GM19395 (cell line): ENCODE measurements around the gene SHC3.

Experiments used
- ATAC-seq: cut with Tn5 transposase; IDR thresholded peaks from one replicate; pipeline ENCODE4 v1.9.1; 2021; ENCODE audit warnings: mild to moderate bottlenecking, moderate library complexity; ENCODE audit not compliant: unreplicated experiment

SHC3 gene

DNA sequence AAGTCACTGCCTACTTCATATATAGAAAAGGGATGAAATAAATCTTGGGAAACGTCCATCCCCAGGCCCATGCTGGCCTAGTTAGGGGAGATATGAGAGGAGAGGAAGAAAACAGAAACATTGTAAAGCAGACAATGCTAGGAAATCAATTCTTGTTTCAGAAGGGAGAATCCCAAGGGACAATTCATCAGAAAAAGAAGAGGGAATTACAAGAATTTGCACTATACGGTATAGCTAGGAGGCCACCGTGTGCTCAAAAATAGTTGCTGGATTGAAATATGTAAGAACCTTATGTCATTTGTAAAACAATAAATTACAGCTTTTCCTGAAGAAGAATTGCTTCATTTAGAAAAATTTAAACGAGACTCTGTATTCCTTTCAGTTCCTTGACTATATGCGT, 8.3 kb upstream of the SHC3 start:
- ATAC-seq = no peak

GRCh38 chr9:89185980-89186379, 7.4 kb upstream of the SHC3 start:
- ATAC-seq = no peak

DNA sequence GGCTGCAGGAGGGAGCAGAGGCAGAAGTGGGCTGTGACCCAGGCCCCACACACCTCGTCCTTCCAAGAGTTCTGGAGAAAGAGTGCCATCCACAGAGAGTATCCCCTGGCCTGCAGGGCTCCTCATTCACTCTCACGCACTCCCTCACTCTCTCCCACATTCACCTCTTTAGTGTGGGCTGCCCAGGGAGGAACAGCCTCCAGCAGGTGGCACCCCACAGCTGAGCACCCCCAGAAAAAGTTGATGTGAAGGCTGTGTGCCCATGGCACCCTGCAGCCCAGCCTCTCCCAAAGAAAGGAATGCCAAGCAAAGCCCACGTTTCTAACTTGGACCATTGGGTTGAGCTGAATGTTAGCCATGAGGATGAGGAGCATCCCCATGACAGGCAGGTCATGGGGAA, 4.5 kb upstream of the SHC3 start:
- no peak for ATAC-seq

DNA sequence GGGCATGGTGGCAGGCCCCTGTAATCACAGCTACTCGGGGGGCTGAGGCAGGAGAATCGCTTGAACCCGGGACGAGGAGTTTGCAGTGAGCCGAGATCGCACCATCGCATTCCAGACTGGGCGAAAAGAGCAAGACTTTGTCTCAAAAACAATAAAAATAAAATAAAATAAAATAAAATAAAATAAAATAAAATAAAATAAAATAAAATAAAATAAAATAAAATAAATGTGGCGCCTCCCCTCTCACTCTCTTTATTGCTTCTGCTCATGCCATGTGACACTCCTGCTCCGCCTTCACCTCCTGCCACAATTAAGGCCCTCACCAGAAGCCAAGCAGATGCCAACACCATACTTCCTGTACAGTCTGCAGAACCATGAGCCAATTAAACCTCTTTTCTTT, 3.8 kb upstream of the SHC3 start:
- no peak for ATAC-seq

DNA sequence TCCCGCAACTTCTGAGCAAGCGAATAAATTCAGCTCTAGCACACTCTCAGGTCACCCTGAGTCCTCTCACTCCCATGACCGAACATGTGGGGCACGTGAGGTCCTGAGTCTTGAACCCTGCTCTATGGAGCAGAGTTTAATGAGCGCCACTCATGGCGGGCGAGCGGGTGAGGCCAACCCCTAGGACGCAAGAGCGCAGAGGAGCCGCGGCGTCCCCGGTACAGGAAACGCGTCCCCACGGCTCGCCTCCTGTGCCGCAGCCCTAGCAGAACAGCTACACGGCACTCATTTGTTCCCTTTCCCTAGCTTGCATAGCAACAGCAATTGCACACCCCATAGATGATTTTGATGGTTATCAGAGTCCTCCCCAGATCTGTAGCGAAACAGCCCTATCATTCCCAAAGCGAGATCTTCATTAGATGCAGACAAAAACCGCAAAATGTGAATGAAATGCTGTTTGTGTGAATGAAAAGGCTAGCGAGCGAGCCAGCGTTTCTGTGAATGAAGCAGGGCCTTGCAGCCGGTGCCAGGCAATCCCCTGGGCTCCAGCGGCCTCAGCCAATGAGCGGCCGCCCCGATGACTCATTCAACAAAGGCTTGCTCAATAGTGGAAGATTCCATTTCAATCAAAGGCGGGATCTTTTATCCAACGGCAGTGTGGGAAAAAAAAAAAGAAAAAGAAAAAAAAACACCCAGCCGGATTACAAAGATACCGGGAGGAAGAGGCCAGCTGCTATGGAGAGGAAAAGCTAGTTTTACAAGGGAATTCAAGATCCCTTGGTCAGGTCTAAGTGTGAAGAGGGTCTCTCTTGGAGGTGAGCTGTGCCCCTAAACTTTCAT, 1.5 kb upstream of the SHC3 start:
- no peak for ATAC-seq

DNA sequence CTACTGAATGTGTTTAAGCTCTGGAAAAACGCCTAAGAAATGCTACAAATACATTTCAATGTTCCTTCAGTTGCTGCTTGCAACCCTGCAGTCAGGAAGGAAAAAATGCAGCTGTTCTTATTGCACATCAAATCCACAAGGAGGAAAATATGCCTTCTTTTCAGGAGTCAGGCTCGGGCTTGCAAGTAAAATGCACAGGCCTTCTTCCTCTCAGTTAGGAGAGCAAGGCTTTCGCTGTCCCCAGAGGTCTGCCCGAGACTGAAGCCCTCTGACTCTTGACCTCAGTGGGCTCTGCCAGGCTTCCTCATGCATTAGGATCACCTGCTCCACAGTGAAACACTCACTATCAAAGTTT, 899 bp upstream of the SHC3 start:
- ATAC-seq = no peak

DNA sequence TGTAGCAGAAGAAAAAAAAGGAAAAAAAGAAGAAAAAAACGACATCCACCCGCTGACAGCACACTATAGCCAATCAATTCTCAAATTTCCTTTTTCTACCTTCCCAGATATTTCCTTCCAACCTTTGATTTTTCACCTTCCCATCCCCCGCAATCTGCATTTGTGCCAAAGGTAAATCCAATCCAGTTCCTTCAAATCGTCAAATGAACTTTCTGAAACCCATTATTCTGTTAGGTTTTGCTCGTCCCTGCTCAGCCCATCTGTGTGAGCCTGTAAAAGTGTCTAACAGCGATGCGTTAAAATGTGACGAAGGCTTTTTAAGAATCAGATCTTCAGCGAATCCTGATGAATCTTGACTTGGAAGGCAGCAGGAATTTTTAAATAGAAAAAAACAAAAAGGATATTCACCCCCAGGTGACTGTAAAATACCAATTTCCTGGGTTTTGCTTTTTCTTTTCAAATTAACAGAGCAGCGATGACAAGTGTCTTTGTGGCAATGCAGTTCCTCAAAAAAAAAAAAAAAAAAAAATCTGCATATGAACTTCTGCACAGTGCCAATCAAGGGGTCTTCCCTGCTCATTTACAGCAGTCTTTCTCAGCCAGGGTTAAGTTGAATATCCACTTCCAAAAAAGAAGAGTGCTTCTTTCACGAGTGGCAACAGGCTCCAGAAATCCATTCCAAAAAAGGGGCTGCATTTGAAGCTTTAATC, 367 bp upstream of the SHC3 start:
- ATAC-seq = no peak

DNA sequence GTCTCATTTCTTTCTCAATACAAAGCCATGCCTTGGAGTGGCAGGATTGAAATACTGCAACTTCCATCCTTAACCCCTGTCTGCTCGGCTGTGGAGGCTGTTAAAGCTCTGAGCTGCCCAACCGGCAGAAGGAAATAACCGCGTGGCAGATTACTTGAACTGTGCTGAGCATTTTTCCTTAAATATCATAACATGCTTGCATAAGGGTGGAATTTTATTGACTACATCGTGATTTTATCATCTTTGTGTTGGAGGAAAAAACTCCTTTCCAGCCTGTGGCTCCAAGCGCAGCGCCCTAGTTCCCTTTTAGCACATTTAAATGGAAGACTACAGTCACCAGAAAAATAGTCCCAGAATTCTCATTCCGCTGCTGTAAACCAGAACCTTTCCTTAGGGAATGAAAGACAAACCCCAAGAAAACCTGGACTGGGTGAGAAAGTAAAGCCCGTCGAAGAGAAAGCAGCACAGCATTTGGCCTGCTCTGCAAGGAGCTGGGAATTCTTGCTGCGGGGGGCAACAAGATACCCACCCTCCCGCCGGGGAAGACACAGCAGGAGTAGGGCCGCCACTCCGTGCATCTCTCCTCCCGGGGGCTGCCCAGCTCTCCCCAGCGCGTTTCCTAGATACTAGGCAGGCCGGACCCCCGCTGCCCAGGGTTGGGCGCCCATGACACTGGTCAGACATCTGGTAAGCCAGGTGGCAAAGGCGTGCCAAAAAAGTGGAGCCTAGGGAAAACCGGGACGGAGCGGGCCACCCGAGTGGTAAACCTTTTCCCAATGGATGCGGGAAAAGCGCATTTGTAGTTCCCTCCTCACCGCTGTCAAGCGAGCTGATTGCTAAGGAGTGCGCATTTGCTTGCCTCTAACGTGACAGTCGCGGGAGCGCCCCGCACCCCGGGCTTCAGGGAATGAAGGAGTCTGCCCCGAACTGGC, 1.3 kb downstream of the SHC3 start:
- ATAC-seq = no peak

DNA sequence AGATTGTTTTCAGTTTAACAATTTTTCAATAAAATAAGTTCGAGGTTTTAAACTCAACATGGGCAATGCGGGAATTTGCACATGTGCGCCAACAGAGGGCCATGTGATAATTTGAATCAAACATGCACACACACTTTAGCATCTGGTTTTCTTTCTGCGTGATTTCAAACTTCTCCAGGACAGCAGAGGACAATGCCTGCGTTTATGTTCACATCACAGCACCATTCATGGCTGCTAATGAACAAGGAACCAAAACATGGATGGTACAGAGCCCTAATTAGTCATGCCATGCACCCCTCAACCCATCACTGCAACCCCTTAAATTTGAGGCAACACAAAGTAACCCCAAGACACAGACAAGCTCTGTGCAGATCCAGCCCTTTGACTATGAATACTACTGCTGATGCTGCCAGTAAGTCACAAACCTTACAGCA, 2.8 kb downstream of the SHC3 start:
- no peak for ATAC-seq

- no peak for ATAC-seq
These were observed 4.3 kb downstream of the SHC3 start for GRCh38 chr9:89174291-89174690.

GRCh38 chr9:89173072-89173471, 5.5 kb downstream of the SHC3 start:
- ATAC-seq = no peak

DNA sequence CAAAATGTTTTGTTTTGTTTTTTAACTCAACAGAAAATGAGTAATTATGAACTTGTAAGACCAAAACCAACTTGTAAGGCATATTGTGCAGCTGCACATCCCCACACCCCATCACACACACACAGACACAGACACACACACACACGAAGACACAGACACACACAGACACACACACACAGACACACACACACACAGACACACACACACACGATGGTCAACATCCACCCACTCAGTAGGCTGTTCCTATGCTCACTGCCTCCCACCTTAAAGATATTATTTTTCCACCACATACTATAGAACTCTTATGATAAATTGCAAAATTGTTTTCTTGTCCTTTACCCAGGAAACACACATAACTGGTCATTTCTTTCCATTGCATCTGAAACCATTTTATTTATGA, 6.2 kb downstream of the SHC3 start:
- ATAC-seq = no peak

DNA sequence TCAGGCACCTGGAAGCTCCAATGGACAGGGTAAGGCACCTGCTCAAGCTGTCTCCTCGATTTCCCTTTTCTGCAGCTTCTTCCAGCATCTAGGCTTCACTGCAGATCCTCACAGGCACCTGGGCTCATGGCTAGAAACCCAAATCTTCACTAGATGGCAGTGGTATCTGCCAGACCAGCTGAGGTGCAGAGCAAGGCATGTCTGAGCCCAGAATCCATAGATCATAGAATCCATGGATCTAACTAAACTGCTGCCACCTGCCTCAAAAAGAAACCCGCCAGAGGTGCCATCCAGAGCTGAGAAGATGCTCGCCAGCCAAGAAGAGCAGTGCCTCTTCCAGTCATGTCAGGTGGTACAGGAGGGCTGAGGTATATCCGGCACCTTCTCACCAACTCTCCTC, 6.9 kb downstream of the SHC3 start:
- no peak for ATAC-seq

GRCh38 chr9:89171231-89171630, 7.4 kb downstream of the SHC3 start:
- ATAC-seq = no peak

DNA sequence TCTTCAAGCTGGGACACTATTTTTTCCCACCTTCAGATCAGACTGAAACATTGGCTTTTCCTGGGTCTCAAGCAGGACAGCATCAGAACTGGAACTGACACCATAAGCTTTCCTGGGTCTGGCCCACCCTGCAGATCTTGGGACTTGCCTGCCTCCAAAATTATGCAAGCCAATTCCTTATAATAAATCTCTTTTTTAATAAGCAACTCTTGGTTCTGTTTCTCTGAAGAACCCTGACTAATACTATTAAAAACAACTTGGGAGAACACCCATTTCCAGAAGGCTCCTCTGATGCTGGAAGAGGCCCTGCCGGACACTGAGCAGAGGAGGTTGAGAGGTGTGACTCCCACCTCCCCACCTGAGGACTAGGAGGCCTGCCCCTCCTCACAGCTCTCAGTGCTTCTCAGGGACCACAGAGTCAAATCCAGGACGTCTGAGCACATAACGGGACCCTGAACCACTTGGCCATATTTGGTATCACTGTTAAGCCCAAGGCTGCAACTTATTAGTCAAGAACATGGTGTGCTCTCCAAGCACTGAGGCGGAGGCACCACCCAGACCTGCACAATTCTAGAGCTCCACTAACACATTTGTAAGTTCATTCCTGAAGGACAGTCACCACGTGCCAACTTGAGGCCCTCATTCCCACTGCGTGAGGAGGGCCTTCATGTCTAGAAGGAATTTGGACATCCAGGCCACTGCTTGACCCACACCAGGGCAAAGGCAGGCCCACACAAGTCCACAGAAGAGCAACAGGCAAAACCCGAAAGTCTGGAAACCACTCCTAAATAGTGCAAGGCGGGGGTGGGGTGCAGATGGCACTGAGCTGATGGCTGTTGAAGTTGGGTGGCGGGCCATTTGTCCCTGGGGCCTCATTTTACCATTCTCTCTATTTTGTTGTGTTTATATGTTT, 9.5 kb downstream of the SHC3 start:
- ATAC-seq = no peak

DNA sequence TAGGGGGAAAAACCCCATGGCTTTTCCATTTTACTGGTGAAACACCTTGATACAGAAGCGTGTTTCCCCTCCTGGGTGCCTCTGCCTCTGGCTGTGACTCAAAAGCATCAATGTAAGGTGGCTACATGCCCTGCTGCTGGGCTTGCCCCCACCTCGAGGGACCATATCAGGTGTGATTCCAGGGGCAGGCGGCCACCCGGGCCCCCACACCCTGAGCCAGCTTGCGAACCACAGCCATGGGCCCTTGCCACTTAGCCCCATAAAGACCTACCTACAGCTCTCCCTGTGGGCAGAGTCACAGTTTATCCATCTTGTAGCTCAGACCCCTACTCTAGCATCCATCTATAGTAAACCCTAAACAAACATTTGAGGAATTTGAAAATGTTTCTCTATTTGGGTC, 10.8 kb downstream of the SHC3 start:
- ATAC-seq = no peak

DNA sequence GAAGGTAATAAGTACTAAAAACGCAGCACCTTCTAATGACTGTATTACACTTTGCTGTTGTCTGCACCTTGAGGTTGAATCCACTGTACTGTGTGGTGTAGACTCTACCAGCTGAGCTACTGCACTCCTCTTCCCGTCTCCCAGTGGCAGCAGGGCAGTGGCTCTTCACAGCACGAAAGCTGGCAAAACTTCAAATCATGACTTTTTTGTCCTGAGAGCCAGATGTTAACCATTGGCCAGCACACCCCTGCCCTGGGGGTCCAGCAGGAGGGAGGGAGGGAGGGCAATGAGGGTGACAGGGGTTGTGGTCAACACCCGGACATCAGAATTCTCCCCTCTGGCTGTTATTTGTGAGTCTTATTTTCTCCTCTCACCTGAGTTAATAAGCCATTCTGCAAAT, 11.8 kb downstream of the SHC3 start:
- no peak for ATAC-seq

DNA sequence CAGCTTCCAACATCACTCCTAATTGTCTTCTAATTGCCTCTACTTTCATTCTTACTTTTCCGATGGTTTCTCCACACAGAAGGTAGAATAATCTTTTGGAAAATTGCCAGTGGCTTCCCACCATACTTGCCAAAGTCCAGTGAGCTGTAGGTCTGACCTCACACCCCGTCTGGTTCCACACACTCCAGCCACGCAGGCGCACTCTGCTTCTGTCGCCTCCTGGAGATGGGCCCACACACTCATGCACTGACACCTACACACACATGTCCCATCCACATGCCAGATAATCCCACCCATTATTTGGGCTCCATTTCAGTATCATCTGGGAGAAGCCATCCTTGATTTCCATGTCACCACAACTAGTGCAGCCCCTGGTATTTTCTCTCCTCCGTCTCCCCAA, 12.7 kb downstream of the SHC3 start:
- ATAC-seq = no peak

DNA sequence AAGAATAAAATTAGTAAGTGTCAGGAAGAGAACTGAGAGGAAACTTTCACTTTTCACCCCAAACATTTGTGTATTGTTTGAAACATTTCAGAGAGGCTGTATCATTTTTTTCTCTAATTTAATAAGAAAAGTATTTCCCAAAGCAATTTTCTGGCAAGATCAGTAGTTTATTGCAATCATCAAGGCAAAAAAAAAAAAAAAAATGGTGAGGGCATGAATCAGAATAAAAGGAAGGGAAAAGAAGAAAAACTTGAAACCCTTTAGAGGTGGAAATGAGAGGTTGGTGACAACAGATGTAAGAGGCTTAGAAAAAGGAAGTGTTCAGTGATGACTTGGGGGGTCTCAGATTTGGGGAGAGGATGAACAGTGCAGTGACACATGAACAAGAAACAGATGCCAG, 13.3 kb downstream of the SHC3 start:
- no peak for ATAC-seq

DNA sequence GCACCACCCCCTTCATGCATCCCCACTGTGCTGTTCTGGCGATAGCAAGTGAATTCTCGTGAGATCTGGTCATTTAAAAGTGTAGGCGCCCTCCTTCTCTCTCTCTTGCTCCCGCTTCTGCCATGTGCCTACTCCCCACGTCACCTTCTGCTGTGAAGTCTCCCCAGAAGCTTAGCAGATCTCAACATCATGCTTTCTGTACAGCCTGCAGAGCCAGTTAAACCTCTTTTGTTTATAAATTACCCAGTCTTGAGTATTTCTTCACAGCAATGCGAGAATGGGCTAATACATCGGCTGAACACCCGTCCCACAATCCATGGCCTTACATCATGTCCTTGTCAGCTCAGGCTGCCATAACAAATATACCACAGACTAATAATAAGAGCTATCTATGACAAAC, 17.4 kb downstream of the SHC3 start:
- no peak for ATAC-seq
